Upper lobe of left lung (tissue), 6 donors: Measurements from ENCODE around the gene DDX60. TPM values are rescaled to one million over a fixed set of nuclear protein-coding genes. Genes with fewer than 3 reads are reported as not detected.

Experiments
- ATAC-seq, 2 donors: fragments of 200-7000 bp; cut with Tn5 transposase; one replicate each; pipeline ENCODE4 v1.9.1; 2022; ENCODE audit warnings: mild to moderate bottlenecking in 2 of 2, moderate library complexity in 2 of 2; ENCODE audit not compliant: low FRiP score in 2 of 2
- DNase-seq, 2 donors: peaks; one replicate each; pipeline ENCODE4 v3.0.0-alpha.2; 2019 to 2020
- H3K27ac ChIP-seq, 4 donors: fragments of 200-600 bp; sonication (generic); one replicate each; pipeline ENCODE4 v1.5.1; 2016 to 2019
- H3K27me3 ChIP-seq, 4 donors: fragments of 200-600 bp; sonication (generic); one replicate each; pipeline ENCODE4 v1.5.1; 2017 to 2019
- H3K36me3 ChIP-seq, 4 donors: fragments of 200-600 bp; sonication (generic); one replicate each; pipeline ENCODE4 v1.5.1; 2016 to 2019
- H3K4me1 ChIP-seq, 4 donors: fragments of 200-600 bp; sonication (generic); one replicate each; pipeline ENCODE4 v1.5.1; 2018 to 2019
- H3K4me3 ChIP-seq, 4 donors: fragments of 200-600 bp; sonication (generic); one replicate each; pipeline ENCODE4 v1.5.1; 2017 to 2019; ENCODE audit warnings: mild to moderate bottlenecking in 2 of 4, moderate library complexity in 1 of 4
- H3K9me3 ChIP-seq, 4 donors: fragments of 200-600 bp; sonication (generic); one replicate each; pipeline ENCODE4 v1.5.1; 2018 to 2019
- CTCF ChIP-seq, 6 experiments: fragments of 450-650 bp in 4 of 6; fragments of 200-600 bp in 2 of 6; sonication (generic) in 2 of 6; IDR thresholded peaks; one replicate each; pipeline ENCODE4 v1.5.1; 2016 to 2019; ENCODE audit warnings: antibody characterized with exemption in 6 of 6
- EP300 ChIP-seq, 4 donors: sonication (generic); formaldehyde crosslinking; IDR thresholded peaks; one replicate each; pipeline ENCODE4 v1.5.1; 2017; ENCODE audit warnings: antibody characterized with exemption in 4 of 4, control low read depth in 2 of 4
- POLR2A ChIP-seq, 4 donors: fragments of 450-650 bp; IDR thresholded peaks; one replicate each; pipeline ENCODE4 v1.5.1; 2016 to 2017; ENCODE audit warnings: antibody characterized with exemption in 4 of 4, mild to moderate bottlenecking in 2 of 4
- POLR2AphosphoS5 ChIP-seq, 2 donors: sonication (generic); formaldehyde crosslinking; IDR thresholded peaks; one replicate each; pipeline ENCODE4 v1.5.1; 2017; ENCODE audit warnings: antibody characterized with exemption in 2 of 2
- WGBS, 2 donors: methylation state at CpG; one replicate each; pipeline ENCODE4 v1.1.5; 2017 to 2018; 5-methylcytosine and 5-hydroxymethylcytosine counted together
- total RNA-seq, 6 donors: library from RNA; depleted of rRNA in 4 of 6; stranded (reverse); fragments of >200 nt in 4 of 6; gene quantifications; one replicate each; pipeline versions ENCODE4 v1.1.0 to v1.2.1, GENCODE V29; 2016 to 2021
- donor health status: DM: no; HTN: no; CAD: no; lungs with moderate emphysema.
- donor health status: DM: no; HTN: yes; CAD: no; lungs with severe emphysema.

Gene DDX60
- total RNA-seq, 6 donors from 2014 or later = 15.7 to 37.5 (median 22.1) TPM

GRCh38 chr4:168275836-168276235 lies 42.7 kb downstream of the DDX60 start:
- no peaks in the 10 kb centered on the region for H3K4me1 ChIP-seq
- no peak overlapping the region for H3K27ac ChIP-seq
- no peak for DNase-seq
- WGBS, 2 donors = 94% methylated on average over 2 of the region's 2 CpGs
- H3K4me3 ChIP-seq = no peak overlapping the region
- H3K27me3 ChIP-seq = no peaks in the 10 kb centered on the region
- no peaks in the 10 kb centered on the region for H3K9me3 ChIP-seq
- no peak for ATAC-seq
- peaks cover 5 to 96% (median 31%) of the 10 kb centered on the region in 4 donors for H3K36me3 ChIP-seq
- TF ChIP-seq POLR2AphosphoS5 (IDR thresholded peaks at IDR 0.05) = no peak
- no peak for TF ChIP-seq POLR2A (IDR thresholded peaks at IDR 0.05)
- no peak for TF ChIP-seq CTCF (IDR thresholded peaks at IDR 0.05)
- TF ChIP-seq EP300 (IDR thresholded peaks at IDR 0.05) = no peak

GRCh38 chr4:168274871-168275270 lies 43.7 kb downstream of the DDX60 start:
- Histone ChIP-seq H3K27me3 (no peaks in the 10 kb centered on the region), H3K36me3 (peaks cover 3 to 90% (median 28%) of the 10 kb centered on the region in 4 donors), H3K4me1 (no peaks in the 10 kb centered on the region), H3K4me3 (no peak overlapping the region), H3K9me3 (no peaks in the 10 kb centered on the region), H3K27ac (no peak overlapping the region)
- 68 to 94% methylated on average over 1 of the region's 1 CpG for WGBS, 2 donors
- no peak for ATAC-seq
- no peak for TF ChIP-seq EP300 (IDR thresholded peaks at IDR 0.05)
- TF ChIP-seq CTCF (IDR thresholded peaks at IDR 0.05) = no peak
- TF ChIP-seq POLR2AphosphoS5 (IDR thresholded peaks at IDR 0.05) = no peak
- no peak for DNase-seq

GRCh38 chr4:168273838-168274237 lies 44.7 kb downstream of the DDX60 start:
- Histone ChIP-seq H3K9me3 (no peaks in the 10 kb centered on the region), H3K27ac (no peak overlapping the region), H3K27me3 (no peaks in the 10 kb centered on the region), H3K36me3 (peaks cover 0 to 90% (median 27%) of the 10 kb centered on the region in 4 donors), H3K4me1 (no peaks in the 10 kb centered on the region), H3K4me3 (no peak overlapping the region)
- WGBS, 2 donors = 87 to 92% methylated on average over 9 of the region's 9 CpGs
- ATAC-seq (no peak), DNase-seq (no peak)
- no peak for TF ChIP-seq POLR2AphosphoS5 (IDR thresholded peaks at IDR 0.05)

- H3K9me3 ChIP-seq = no peaks in the 10 kb centered on the region
- no peak overlapping the region for H3K4me3 ChIP-seq
- no peak overlapping the region for H3K27ac ChIP-seq
- no peaks in the 10 kb centered on the region for H3K27me3 ChIP-seq
- no peaks in the 10 kb centered on the region for H3K4me1 ChIP-seq
- no peak for TF ChIP-seq EP300 (IDR thresholded peaks at IDR 0.05)
- no peak for TF ChIP-seq POLR2A (IDR thresholded peaks at IDR 0.05)
- TF ChIP-seq CTCF (IDR thresholded peaks at IDR 0.05) = no peak
- no peak for ATAC-seq
- WGBS, 2 donors = 88 to 91% methylated on average over 2 of the region's 2 CpGs
- peaks cover 0 to 90% (median 21%) of the 10 kb centered on the region in 4 donors for H3K36me3 ChIP-seq
- no peak for DNase-seq
These were observed 46.1 kb downstream of the DDX60 start for GRCh38 chr4:168272488-168272887.

- no peaks in the 10 kb centered on the region for H3K27me3 ChIP-seq
- peaks cover 0 to 5% (median 2%) of the 10 kb centered on the region in 4 donors for H3K4me1 ChIP-seq
- H3K9me3 ChIP-seq = no peaks in the 10 kb centered on the region
- H3K36me3 ChIP-seq = peaks cover 0 to 82% (median 16%) of the 10 kb centered on the region in 4 donors
- ATAC-seq (no peak), DNase-seq (no peak)
- TF ChIP-seq POLR2A (IDR thresholded peaks at IDR 0.05) (no peak), EP300 (IDR thresholded peaks at IDR 0.05) (peak in 1 of 4 donors; percentile 37)
- 47 to 48% methylated on average over 2 of the region's 2 CpGs for WGBS, 2 donors
- H3K27ac ChIP-seq = no peak overlapping the region
- H3K4me3 ChIP-seq = no peak overlapping the region
These were observed 48.7 kb downstream of the DDX60 start for GRCh38 chr4:168269896-168270295.

GRCh38 chr4:168265327-168265726 lies 53.2 kb downstream of the DDX60 start:
- 76 to 93% methylated on average over 1 of the region's 1 CpG for WGBS, 2 donors

More at GRCh38 chr4:168265327-168265726, 53.2 kb downstream of the DDX60 start:
- Histone ChIP-seq H3K36me3 (peaks cover 0 to 68% (median 8%) of the 10 kb centered on the region in 4 donors), H3K9me3 (no peaks in the 10 kb centered on the region), H3K27ac (no peak overlapping the region), H3K4me1 (peaks cover 0 to 9% (median 7%) of the 10 kb centered on the region in 4 donors), H3K4me3 (no peak overlapping the region), H3K27me3 (no peaks in the 10 kb centered on the region)
- TF ChIP-seq POLR2A (IDR thresholded peaks at IDR 0.05) = no peak
- no peak for TF ChIP-seq EP300 (IDR thresholded peaks at IDR 0.05)
- DNase-seq = no peak
- no peak for ATAC-seq
